GM19438 (cell line): ENCODE results near the gene KRTAP2-3.
"Not testable (repeated sequence)": the region's sequence is repeated elsewhere in the genome, so short reads cannot be mapped to it uniquely, and the experiment has no call there.

Source experiments
- ATAC-seq: cut with Tn5 transposase; IDR thresholded peaks from one replicate; pipeline ENCODE4 v1.9.1; 2021; ENCODE audit warnings: low read depth; ENCODE audit not compliant: unreplicated experiment

The KRTAP2-3 gene

GRCh38 chr17:41069031-41069430 is 9.1 kb upstream of the KRTAP2-3 start:
- no peak for ATAC-seq

GRCh38 chr17:41067281-41067680 is 7.4 kb upstream of the KRTAP2-3 start:
- no peak for ATAC-seq

DNA sequence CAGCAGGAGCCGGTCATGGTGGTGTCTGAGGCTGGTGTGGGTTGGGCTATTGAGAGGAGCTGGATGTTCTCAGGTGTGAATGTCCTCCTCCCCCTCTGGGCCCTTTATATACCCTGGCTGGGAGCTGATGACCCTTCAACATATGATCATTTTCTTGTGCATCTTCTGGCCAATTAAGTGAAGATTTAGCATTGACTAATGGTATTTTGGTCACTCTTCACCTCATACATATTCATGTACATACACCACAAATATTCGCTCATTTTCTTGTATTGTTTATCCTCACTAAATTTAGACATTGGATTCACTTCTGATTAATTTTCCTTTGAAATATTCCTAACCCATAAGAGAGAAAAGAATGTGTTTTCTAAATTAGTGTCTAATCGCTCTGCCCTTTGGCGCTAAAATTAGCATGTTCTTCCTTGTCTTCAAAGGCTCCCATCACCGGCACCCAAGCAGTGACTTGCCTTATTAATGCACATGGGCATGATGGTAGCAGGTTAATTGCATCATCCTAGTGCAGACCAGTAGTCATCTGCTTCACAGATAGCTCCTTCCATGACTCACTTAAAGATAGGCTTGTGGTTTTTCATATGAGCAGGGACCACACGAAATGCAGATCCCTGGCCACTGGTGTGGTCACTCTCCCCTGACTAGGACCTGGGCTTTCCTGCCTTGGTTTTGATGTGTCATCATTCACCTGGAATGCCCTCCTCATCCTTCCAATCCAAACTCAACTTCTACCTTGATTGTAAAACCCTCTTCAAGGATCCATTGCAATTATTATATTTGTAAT is 6.1 kb upstream of the KRTAP2-3 start, which contains the start of gene KRTAP2-4:
TSS of gene KRTAP2-4 (minus strand) at position 51 of the 796 bp plus-strand sequence. CDS start at position 17, 34 bp downstream.
- ATAC-seq, result no peak

DNA sequence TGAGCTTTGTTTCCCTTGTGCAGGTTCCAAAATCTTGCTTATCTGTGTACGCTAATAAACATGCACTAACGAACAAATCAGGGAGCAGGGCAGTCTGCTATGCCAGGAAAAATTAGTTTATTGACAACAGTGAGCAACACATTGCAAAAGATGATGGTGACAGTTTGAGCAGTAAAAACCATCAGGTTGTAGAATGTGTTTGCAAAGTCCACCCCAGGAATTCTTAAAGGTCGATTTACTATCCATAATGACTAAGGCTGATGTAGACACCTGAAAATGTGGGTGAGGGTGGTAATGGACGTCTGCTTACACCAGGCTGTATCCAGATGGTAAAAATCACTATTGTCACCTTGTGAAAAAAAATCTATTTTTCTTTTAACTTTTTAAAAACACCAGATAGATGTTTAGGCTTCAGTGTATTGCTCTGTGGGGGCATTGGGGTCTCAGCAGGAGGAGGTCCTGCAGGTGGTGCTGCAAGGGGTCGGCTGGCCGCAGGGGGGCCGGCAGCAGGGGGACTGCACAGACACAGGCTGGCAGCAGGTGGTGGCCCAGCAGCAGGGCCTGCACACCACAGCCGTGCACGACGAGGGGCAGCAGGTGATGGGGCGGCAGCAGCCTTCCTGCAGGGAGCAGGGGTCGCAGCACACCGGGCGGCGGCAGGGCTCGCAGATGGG is 5.2 kb upstream of the KRTAP2-3 start:
- ATAC-seq, result not testable (repeated sequence)

GRCh38 chr17:41064301-41064700 is 4.4 kb upstream of the KRTAP2-3 start:
- no peak for ATAC-seq

DNA sequence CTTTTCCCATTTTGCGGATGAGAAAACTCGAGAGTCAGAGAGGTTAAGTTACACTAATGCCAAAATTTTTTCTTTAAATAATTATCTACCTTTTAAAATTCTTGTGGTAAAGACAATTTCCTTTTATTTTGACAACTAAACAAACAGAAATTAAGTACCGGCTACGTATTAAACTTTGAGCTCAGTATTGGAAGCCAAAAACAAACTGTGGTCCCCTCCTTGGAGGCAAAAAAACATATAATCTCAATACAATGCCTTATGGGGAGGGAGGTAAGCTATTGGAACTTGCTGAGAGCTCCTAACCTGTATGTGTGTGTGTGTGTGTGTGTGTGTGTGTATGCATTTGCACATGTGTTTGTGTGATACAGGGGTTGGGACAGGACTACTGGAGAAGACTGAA is 3.5 kb upstream of the KRTAP2-3 start:
- ATAC-seq, result no peak

GRCh38 chr17:41061964-41062363 is 2.0 kb upstream of the KRTAP2-3 start:
- ATAC-seq, result no peak

GRCh38 chr17:41059276-41060051 is 450 bp downstream of the KRTAP2-3 start:
- not testable (repeated sequence) for ATAC-seq

- ATAC-seq, result no peak
Observed at GRCh38 chr17:41058741-41059140, 1.2 kb downstream of the KRTAP2-3 start.

- no peak for ATAC-seq
Observed at GRCh38 chr17:41057547-41057946, 2.4 kb downstream of the KRTAP2-3 start.

- not testable (repeated sequence) for ATAC-seq
Observed at GRCh38 chr17:41055130-41055529, 4.8 kb downstream of the KRTAP2-3 start, which contains the start of gene KRTAP2-2. Gene KRTAP2-2, minus strand, starts transcription at chr17:41055230. Its CDS starts 19 bp downstream, at chr17:41055211.

- ATAC-seq, result not testable (repeated sequence)
Observed at GRCh38 chr17:41054556-41054955, 5.4 kb downstream of the KRTAP2-3 start.

DNA sequence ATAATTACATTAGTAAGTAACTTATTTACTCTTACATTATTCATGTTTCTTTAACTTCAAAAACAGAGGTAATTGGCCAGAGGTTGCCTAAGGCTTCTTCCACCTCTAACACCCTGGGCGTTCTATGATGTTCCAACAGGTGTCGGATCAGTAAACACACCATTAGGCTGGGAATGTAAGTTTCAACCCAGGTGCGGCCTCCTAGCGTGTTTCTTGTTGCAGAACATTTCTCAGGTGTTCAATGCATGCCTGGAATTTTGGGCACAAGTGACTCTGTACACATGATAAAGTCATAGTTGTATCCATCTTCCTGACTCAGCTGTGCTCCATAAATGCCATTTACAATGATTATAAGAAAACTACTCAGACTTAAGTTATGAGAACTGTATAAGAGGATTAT is 5.9 kb downstream of the KRTAP2-3 start:
- ATAC-seq, result no peak

GRCh38 chr17:41052566-41052965 is 7.3 kb downstream of the KRTAP2-3 start:
- ATAC-seq, result no peak

DNA sequence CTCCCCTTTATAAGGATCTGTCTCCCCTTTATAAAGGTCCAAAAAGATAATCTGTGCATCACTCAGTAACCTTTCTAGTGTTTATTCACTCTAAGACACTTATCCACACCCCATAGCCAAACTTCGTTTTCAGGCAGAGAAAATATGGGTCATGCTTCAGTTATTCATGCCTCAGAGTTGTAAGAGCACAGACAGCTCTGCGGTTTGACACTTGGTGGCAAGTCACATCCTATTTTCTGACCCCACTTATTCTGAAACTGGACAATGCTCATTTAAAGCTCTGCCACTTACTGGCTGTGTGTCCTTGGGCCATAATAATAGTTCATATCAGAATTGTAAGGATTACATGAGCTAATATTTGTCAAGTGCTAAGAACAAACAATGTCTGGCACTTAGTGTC is 10.8 kb downstream of the KRTAP2-3 start:
- no peak for ATAC-seq

- ATAC-seq, result no peak
Observed at GRCh38 chr17:41048441-41048840, 11.5 kb downstream of the KRTAP2-3 start.

DNA sequence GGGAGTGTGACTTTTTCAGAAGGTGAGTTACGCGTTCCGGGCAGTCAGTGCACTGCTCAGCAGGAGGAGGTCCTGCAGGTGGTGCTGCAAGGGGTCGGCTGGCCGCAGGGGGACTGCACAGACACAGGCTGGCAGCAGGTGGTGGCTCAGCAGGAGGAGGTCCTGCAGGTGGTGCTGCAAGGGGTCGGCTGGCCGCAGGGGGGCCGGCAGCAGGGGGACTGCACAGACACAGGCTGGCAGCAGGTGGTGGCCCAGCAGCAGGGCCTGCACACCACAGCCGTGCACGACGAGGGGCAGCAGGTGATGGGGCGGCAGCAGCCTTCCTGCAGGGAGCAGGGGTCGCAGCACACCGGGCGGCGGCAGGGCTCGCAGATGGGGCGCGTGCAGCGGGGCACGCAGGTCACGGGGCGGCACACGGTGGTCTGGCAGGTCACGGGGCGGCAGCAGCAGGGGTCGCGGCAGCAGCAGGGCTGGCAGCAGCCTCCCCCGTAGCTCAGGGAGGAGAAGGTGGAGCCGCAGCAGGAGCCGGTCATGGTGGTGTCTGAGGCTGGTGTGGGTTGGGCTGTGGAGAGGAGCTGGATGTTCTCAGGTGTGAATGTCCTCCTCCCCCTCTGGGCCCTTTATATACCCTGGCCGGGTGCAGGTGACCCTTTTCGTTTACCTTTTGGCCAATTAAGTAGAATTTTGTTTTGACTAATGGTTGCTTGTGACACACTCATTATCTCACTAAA is 13.0 kb downstream of the KRTAP2-3 start, which contains the start of gene KRTAP2-1:
TSS of gene KRTAP2-1 (minus strand) at position 582 of the 731 bp plus-strand sequence. CDS start at position 533, 49 bp downstream.
- ATAC-seq, result not testable (repeated sequence)

DNA sequence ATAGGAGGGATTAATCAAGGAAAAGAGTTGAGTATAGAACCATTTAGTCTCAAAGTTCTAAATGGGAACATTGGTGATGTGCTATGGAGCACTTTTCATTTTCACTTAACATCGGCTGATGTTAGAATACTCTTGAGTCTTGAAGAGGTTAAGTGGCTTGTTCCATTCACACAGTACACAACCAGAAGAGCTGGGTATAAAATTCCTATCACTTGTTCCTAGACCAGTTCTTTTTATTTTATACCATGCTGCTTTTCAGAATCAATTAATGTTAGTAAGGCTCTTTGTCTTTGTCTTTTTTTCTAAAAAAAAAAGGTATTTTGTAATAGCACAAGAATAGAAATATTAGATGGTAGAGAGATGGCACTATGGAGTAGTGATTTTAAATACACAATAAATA is 17.0 kb downstream of the KRTAP2-3 start:
- no peak for ATAC-seq

DNA sequence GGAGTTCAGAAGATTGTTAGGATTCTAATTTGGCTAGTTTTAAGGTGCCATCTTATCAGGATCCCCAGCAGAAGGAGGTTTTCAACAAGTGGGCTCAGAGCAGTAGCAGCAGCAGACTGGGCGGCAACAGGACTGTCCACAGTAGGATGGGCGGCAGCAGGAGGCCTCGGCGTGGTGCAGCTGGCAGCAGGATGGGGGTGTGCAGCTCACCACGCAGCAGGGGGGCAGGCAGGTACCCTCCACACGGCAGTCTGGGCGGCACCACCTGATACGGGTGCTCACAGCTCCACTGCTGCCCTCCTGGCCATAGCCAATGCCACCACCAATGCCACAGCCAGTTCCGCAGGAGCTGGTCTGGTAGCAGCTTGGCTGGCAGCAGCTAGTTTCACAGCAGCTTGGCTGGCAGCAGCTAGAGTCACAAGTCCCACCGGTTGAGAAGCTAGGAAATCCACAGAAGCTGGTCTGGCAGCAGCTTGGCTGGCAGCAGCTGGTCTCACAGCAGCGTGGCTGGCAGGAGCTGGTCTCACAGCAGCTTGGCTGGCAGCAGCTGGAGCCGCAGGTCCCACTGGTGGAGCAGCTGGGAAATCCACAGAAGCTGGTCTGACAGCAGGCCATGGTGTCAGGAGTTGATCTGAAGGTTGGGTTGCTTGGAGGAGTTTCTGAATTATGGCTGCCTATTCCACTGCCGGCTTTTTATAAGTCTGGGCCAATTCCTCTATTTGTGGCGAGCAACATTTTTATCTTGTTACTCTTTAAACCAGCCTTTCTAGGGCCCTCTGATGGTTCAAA is 18.9 kb downstream of the KRTAP2-3 start, which contains the start of gene KRTAP1-1:
TSS of gene KRTAP1-1 (minus strand) at position 668 of the 789 bp plus-strand sequence. CDS start at position 615, 53 bp downstream.
- ATAC-seq, result not testable (repeated sequence)
